ENCODE results near the gene RPL10.

RPL10 gene

DNA sequence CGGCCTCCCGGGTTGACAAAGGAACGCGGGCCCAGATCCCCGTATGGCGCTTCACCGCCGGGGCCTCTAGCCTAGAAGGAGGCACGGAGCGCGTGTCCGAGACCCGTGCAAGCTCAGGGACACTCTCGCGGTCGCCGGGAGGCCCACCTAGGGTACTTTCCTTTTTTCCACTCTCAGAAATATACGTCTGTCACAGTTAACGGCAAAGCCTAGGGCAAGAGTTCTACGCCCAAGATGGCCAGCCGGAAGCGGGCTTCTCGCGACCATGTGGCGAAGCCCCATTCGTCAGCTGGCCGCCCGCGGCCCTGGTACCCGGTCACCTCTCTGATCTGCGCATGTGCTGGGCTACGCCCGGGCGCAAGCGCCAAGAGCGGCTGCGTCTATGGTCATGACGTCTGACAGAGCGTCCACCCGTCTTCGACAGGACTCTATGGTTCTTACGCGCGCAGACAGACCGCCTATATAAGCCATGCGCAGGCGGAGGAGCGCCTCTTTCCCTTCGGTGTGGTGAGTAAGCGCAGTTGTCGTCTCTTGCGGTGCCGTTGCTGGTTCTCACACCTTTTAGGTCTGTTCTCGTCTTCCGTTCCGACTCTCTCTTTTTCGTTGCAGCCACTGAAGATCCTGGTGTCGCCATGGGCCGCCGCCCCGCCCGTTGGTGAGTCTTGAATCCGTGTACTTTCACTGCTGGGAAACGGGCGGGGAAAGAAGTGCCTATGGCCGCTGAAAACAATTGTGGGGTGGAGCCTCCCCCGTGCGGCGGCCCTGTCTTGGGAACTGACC is at the start of gene RPL10:
Gene RPL10 (plus strand): TSS at position 490 of the 780 bp plus-strand sequence. CDS start 143 bp downstream, at position 633.
- Histone ChIP-seq H3K27me3 (ENCODE audit: insufficient read depth, low read depth) (no peaks in the 10 kb centered on the region), H3K4me2 (peak within 1 kb of the TSS; percentile 74), H3K79me2 (ENCODE audit: insufficient read depth, low read depth) (peaks cover 21% of the 10 kb centered on the region), H3K4me1 (ENCODE audit: low read depth, poor library complexity, severe bottlenecking) (peaks cover 4% of the 10 kb centered on the region), H3K4me3 (IDR thresholded peaks at IDR 0.05; ENCODE audit: insufficient read depth, low read depth, low read length) (no peak within 1 kb of the TSS), H2AFZ (ENCODE audit: low read depth) (peak within 1 kb of the TSS; percentile 52; the same call in 1 of the 2 replicates), H4K20me1 (ENCODE audit: insufficient read depth) (no peaks in the 10 kb centered on the region), H3K36me3 (ENCODE audit: insufficient read depth) (0 out of 2 replicates have a peak, but pooled peaks cover 7% of the 10 kb centered on the region), H3K9ac (peak within 1 kb of the TSS; percentile 100), H3K27ac (peak within 1 kb of the TSS; percentile 99)
- TF ChIP-seq CTCF (conservative IDR thresholded peaks at IDR 0.05; ENCODE audit: low read depth, low read length): no peak

DNA sequence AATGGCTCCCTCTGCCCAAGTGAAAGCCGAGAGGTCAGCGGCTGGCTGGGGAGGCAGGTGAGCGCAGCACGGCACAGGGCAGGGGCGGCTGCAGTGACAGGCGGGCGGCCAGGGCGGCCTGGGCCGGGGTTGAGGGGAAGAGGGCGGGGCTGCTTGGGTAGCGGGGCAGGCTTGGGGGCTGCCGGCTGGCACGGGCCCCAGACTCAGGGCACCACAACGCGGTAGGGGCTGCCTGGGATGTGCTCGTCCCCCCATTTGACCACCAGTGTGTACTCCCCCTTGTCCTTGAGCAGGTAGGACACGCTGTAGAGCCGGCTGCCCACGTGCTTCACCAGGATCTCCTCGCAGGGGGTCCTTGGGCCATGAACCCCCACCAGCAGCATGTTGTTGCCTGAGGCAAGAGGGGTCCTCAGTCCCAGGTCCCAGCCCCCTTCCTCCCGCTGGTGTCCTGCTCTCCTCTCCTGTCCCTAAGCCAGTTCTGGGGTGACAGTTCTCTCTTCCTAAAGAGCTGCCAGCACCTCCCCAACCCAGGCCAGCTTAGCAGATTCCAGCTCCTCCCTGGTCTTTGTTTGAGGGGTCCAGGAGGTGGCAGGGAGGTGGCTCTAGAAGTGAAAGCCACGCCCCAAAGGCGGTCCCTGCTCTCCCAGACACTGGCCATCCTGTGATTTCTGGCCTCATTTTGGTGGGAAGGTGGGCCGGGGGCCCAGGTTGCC is 49.4 kb upstream of the RPL10 start:
- H4K20me1 ChIP-seq (ENCODE audit: insufficient read depth): no peaks in the 10 kb centered on the region
- no peak overlapping the region for H3K9ac ChIP-seq
- no peaks in the 10 kb centered on the region; the same call in 1 of the 2 replicates for H3K36me3 ChIP-seq (ENCODE audit: insufficient read depth)
- no peak overlapping the region for H3K4me2 ChIP-seq
- peaks cover 14% of the 10 kb centered on the region for H3K4me1 ChIP-seq (ENCODE audit: low read depth, poor library complexity, severe bottlenecking)
- no peaks in the 10 kb centered on the region for H3K79me2 ChIP-seq (ENCODE audit: insufficient read depth, low read depth)
- no peak overlapping the region for H2AFZ ChIP-seq (ENCODE audit: low read depth)
- H3K27ac ChIP-seq: no peak overlapping the region
- no peaks in the 10 kb centered on the region for H3K27me3 ChIP-seq (ENCODE audit: insufficient read depth, low read depth)
- no peak overlapping the region for H3K4me3 ChIP-seq (IDR thresholded peaks at IDR 0.05; ENCODE audit: insufficient read depth, low read depth, low read length)
- no peak for TF ChIP-seq CTCF (conservative IDR thresholded peaks at IDR 0.05; ENCODE audit: low read depth, low read length)

- Histone ChIP-seq H3K4me3 (IDR thresholded peaks at IDR 0.05; ENCODE audit: insufficient read depth, low read depth, low read length) (no peak overlapping the region), H3K27me3 (ENCODE audit: insufficient read depth, low read depth) (no peaks in the 10 kb centered on the region), H2AFZ (ENCODE audit: low read depth) (no peak overlapping the region), H3K4me1 (ENCODE audit: low read depth, poor library complexity, severe bottlenecking) (peaks cover 14% of the 10 kb centered on the region), H3K27ac (no peak overlapping the region), H3K9ac (no peak overlapping the region), H4K20me1 (ENCODE audit: insufficient read depth) (no peaks in the 10 kb centered on the region), H3K79me2 (ENCODE audit: insufficient read depth, low read depth) (no peaks in the 10 kb centered on the region), H3K4me2 (no peak overlapping the region), H3K36me3 (ENCODE audit: insufficient read depth) (no peaks in the 10 kb centered on the region; the same call in 1 of the 2 replicates)
- no peak for TF ChIP-seq CTCF (conservative IDR thresholded peaks at IDR 0.05; ENCODE audit: low read depth, low read length)
Observed at GRCh38 chrX:154349359-154349935, 48.7 kb upstream of the RPL10 start.

GRCh38 chrX:154349979-154350378 is 48.2 kb upstream of the RPL10 start:
- Histone ChIP-seq H2AFZ (ENCODE audit: low read depth) (no peak overlapping the region), H3K4me1 (ENCODE audit: low read depth, poor library complexity, severe bottlenecking) (peaks cover 14% of the 10 kb centered on the region), H3K4me3 (IDR thresholded peaks at IDR 0.05; ENCODE audit: insufficient read depth, low read depth, low read length) (no peak overlapping the region), H4K20me1 (ENCODE audit: insufficient read depth) (no peaks in the 10 kb centered on the region), H3K9ac (no peak overlapping the region), H3K27me3 (ENCODE audit: insufficient read depth, low read depth) (no peaks in the 10 kb centered on the region), H3K79me2 (ENCODE audit: insufficient read depth, low read depth) (no peaks in the 10 kb centered on the region), H3K4me2 (no peak overlapping the region), H3K36me3 (ENCODE audit: insufficient read depth) (no peaks in the 10 kb centered on the region; the same call in 1 of the 2 replicates), H3K27ac (no peak overlapping the region)
- TF ChIP-seq CTCF (conservative IDR thresholded peaks at IDR 0.05; ENCODE audit: low read depth, low read length): no peak

All from KMS-11 (cell line).